MV-4-11 (cell line): ENCODE results near the gene RBMXL3.

Experiments used
- DNase-seq: peaks from one replicate; lab custom pipeline; 2025; lab: John Stamatoyannopoulos, UW

RBMXL3 gene

DNA sequence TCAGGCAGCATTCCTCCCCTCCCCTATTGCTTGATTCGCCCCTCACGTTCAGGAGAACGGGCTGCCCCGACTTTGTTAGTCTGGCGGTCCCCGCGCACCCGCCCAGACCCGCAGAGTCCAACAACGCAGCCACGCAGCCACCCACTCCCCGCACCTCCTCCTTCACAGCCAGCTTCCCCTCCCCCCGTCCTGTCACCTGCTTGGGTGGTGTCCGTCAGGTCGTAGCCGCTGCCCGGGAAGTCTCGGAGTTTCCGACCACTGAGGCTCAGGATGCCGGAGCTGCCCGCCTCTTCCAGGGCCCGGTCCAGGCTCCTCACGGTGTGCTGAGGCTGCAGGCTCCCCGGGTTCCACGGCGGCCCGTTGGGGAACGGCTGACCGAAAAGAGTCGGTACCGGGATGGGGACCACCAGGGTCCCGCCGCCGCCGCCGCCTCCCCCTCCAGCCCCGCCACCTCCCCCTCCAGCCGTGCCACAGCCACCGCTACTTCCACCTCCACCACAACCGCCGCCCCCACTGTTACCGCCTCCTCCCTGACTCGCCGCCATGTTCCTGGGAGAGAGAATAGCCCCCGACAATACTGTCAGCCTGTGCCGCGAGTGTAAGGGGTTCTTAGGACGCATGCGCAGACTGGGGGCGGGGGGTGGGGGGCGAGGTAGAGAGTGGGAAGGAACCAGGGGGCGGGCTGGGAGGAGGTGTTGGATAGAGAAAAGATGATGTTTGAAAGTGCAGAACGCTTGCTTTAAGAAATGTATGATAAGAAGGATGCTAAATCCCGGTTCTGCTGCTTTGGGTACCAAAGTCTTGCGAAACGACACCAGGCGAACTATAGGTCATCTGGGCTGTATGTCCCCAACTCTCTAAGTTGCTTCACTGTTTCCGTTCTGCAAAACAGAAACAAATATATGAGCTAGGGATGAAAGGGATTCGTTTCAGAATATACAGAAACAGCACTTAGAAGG is 44.6 kb downstream of the RBMXL3 start, which contains the start of gene LRCH2:
Gene LRCH2, minus strand, starts transcription at position 600 of the 959 bp plus-strand sequence. Its CDS starts 55 bp downstream, at position 545.
- DNase-seq, result no peak

DNA sequence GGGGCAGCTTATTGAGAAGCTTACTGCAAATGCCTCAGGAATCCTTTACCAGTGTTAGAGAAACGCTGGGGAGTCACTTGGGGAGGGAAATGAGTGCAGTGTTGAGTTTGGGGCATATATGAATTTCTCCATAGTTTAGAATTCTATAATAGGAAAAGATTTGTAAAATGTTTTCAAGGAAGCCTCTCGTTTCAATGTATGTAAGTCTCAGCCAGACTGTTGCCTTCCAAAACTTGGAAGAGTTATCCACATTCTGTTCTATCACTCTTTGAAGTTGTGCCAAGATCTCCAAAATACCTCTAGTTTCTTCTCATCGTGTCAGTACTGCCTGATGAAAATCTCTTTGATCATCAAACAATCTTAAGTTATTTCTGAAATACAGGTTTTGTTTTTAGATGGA is 45.3 kb downstream of the RBMXL3 start:
- no peak for DNase-seq

DNA sequence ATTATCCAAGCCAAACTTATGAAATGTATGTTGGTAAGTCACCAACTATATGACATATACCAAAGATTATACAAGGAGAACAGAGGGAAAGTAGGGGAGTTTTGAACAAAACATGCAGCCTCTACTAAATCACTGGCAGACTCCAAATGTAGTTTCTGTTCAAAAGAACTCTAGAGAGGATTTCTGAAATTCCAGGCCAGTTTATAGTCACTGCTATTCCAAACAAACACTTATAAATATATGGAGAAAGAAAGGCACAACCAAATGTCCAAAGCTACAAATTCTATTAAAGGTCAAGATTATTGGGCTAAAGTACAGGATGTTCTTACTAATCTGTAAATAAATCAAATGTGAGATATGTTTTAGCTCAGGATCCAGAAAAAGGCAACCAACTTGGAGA is 47.4 kb downstream of the RBMXL3 start:
- no peak for DNase-seq

DNA sequence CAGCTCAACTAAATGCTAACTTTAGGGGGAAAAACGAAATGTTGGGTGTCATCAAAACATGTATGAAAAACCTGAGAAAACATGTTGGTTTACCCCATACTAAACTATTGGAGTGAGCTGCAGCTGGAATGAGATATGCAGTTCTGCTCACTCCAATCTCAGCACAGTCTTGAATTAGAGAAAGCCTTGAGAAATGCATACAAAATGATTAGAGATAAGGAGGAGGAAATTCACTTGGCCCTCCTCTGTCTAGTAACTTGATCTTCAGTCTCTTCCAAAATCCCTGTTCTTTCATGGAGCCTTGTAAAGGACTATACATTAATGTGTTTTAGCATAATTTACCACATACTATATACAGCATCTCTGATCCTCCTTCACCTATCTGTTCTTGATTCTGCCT is 47.8 kb downstream of the RBMXL3 start:
- no peak for DNase-seq
